GM21737 (cell line): ENCODE results near the gene FAT3.

Source experiments
- ATAC-seq: cut with Tn5 transposase; IDR thresholded peaks from one replicate; pipeline ENCODE4 v1.9.1; 2021; ENCODE audit warnings: mild to moderate bottlenecking, moderate library complexity; ENCODE audit not compliant: unreplicated experiment

The FAT3 gene

DNA sequence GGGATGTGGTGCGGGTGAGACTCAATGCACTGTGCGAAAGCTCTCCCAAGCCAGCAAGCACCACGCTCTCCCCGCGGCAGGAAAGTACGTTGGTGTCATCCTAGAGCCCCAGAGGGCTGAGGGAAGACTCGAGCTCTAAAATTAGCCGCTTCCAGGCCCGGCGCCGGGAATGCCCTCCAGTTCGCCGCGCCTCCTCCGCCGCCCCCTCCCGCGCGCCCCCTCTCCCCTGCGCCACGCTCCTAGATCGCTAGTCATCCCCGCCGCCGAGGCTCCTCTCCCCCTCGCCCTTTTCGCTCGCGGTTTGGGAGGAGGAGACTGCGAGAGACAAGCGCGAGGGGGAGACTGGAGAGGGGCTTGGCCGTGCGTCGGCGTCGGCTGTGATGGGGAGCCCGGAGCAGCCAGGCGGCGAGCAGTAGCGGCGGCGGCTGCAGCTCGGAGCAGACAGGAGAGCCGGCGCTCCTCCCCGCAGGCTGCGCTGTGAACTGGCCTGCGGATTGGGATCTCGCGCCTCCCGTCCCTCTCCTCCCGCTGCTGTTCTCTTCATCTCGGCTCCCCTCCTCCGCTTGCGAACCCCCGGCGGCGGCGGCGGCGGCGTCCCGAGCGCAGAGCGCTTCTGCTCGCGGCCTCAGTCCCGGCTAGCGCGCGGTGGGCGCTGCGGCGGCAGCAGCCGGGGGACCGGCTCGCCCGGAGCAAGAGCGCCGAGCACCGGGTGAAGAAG lies at the start of gene FAT3:
Gene FAT3, plus strand, starts transcription at position 412 of the 718 bp plus-strand sequence. CDS start 127,295 bp downstream, outside the sequence.
- ATAC-seq = no peak

GRCh38 chr11:92179017-92179670 lies 45.5 kb upstream of the FAT3 start:
- no peak for ATAC-seq

DNA sequence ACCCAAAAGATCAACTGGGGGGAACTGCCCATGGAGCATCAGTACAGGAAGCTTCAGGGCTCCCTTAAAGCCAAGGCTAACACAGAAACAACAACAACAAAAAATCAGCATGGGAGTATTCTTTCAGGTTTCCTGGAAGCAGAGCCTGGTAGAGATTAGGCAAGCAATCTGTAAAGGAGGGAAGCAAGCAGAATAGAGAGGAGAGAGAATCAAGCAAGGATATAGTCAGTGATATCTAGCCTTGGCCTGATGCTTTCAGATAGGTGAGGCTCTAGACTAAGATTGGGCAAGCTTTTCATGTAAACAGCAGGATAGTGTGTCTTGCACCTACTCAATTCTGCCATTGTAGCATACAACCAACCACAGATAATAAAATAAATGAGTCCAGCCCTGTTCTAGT lies 44.4 kb upstream of the FAT3 start:
- ATAC-seq = no peak

DNA sequence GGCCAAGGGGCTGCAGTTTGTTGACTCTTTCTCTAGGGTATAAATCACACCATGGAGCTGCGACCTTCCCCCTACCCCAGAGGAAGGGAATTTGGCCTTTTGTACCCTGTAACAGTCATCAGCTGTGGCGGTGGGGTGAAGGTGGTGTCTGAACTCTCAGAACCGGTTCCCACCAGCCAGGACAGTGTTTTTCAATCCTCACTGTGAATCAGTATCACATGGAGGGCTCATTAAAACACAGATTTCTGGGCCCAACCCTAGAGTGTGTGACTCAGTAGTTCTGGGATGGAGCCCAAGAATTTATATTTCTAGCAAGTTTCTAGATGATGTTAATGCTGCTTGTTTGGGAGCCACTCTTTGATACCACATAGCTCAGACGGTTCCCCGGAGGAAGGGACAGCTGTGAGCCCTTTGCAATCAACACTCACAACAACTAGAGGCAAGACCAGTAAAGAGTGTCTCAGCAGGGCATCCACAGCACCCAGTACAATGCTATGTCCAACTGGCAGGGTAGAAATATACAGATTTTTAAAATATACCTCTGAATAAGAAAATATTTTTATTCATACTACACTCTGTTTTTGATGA lies 43.9 kb upstream of the FAT3 start:
- ATAC-seq = no peak

GRCh38 chr11:92190535-92191206 lies 33.9 kb upstream of the FAT3 start:
- no peak for ATAC-seq

- ATAC-seq = no peak
Measured at GRCh38 chr11:92192141-92192540, 32.5 kb upstream of the FAT3 start.

DNA sequence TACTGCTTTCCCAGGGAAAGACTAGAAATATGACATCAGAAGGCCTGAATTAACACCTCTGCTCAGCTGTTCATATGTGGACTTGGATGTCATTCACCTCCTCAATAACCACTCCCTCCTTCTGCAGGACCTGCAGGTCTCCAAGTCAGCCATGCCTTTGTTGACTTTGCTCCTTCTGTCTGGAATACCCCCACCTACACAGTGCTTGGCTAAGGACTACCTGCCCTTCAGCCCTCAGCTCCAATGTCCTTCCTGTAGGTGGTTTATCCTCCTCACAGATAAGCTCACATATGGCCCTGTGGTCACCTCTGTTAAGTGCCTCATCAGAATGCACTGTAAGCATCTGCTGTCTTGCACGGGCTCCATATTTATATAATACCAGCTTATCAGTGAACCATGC lies 26.4 kb upstream of the FAT3 start:
- no peak for ATAC-seq

DNA sequence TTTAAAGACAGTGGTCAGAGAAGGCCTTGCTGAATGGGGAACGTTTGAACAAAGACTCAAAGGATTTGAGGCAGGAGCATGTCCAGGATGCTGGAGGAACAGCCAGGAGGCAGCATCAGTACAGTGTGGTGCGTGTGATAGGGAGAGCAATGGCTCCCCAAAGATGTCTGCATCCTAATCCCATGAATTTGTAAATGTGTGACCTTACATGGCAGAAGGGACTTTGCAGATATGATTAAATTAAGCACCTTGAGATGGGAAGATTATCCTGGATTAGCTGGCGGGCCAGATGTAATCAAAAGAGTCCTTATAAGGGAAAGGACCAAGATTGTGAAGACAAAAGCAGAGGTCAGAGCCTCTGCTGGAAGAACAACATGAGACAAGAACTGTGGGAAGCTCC lies 24.6 kb upstream of the FAT3 start:
- ATAC-seq = no peak

GRCh38 chr11:92204731-92205130 lies 19.9 kb upstream of the FAT3 start:
- ATAC-seq = no peak

DNA sequence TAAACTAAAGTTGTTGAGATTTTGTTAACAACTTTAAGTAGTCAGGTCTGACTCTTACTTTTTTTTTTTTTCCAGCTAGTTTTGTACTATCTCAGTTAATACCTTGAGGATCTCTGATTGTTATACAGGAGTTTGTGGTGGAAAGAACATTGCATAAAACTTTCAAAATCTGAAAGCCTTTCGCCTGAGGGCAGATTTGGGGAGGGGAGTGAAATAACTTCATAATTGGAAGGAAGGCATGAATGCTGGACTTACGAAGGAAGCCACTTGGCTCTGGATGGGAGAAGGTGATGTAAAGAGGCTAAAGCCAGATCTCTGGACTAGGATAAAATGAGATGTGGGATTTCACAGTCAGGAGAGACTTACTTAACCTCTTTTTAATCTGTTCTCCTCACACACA lies 18.2 kb upstream of the FAT3 start:
- ATAC-seq = no peak

GRCh38 chr11:92211576-92212167 lies 12.9 kb upstream of the FAT3 start:
- no peak for ATAC-seq

DNA sequence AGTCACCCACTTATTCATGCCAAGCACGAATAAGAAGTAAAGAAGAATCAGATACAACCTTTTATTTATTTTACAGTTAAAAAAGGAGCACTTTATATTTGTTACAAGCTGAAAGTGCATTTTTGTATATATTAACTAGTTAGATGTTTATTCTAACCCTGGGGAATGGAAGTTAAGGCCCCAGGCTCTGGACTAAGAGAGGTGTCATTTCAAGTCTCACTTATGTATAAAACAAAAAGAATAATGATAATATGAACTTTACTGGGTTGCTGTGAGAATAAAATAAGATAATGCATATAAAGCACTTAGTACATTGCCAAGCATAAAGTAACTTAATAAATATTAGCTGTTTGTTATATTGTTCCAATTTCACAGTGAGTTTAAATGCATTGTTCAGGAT lies 12.1 kb upstream of the FAT3 start:
- no peak for ATAC-seq

DNA sequence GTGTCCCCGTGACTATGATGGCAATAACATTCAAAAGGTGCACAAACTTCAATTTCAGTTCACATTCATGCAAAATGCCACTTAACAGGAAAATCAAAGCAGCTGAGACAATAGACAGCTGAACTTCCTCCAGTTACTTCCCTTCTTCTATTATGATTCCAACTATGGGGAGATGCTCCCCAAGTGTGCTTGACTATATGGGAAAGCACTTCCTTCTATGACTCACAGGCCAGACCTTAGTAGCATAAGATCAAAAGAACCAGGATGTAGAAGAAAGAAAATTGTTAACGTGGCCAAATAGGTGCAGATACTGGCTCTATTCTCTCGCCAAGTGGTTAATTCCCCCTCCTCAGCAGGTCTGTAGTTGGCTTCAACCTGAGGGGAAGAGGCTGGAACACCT lies 7.8 kb upstream of the FAT3 start:
- no peak for ATAC-seq

DNA sequence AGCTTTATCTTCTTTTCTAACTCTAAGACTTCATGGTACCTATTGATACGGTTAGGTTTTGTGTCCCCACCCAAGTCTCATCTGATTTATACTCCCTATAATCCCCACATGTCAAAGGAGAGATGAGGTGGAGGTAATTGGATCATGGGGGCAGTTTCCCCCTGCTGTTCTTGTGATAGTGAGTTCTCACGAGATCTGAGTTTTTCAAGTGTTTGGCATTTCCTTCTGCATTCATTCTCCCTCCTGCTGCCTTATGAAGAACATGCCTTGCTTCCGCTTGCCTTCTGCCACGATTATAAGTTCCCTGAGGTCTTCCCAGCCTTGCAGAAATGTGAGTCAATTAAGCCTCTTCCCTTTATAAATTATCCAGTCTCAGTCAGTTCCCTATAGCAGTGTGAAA lies 5.1 kb upstream of the FAT3 start:
- ATAC-seq = no peak

DNA sequence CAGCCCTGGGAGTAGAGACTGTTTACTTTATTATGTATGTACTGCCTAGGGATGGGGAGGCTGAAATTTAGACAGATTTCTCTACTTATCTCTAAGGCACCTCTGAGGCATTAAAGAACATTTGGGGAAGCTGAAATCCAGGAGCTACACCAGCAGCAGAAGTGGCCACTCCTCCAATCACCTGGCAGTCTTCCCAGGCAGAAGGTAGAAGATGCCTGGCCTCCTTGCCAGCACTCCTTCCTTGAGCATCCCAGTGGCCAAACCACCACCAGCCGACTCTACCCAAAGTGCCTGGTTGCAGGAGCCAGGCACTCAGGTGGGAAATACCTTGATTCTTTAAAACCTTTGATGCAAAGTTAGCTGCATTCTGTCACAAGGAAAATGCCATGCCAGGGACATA lies 1.9 kb upstream of the FAT3 start:
- ATAC-seq = no peak

GRCh38 chr11:92224054-92224406 lies 588 bp upstream of the FAT3 start:
- ATAC-seq = no peak

DNA sequence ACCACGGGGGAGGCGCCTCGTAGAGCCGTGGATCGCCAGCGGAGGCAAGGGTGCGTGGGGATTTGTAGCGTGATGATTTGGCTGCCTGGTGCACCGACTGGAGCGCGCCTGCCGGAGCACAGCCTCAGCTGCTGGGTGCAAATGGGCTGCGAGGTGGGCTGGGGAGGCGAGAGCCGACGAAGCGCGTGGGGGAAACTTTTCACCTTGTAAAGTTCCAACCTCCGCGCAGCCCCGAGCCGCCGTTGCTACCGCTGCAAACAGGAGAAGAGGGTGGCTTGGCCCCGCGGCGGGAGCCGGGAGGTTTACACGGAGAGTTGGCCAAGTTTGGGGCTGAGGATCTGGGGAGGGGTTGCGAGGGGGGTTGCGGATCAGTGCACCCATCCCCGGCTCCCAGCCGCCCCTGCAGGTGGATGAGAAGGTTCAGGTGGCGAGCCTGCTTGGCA lies 528 bp downstream of the FAT3 start:
- no peak for ATAC-seq

GRCh38 chr11:92225568-92226330 lies 1.1 kb downstream of the FAT3 start:
- ATAC-seq = no peak

DNA sequence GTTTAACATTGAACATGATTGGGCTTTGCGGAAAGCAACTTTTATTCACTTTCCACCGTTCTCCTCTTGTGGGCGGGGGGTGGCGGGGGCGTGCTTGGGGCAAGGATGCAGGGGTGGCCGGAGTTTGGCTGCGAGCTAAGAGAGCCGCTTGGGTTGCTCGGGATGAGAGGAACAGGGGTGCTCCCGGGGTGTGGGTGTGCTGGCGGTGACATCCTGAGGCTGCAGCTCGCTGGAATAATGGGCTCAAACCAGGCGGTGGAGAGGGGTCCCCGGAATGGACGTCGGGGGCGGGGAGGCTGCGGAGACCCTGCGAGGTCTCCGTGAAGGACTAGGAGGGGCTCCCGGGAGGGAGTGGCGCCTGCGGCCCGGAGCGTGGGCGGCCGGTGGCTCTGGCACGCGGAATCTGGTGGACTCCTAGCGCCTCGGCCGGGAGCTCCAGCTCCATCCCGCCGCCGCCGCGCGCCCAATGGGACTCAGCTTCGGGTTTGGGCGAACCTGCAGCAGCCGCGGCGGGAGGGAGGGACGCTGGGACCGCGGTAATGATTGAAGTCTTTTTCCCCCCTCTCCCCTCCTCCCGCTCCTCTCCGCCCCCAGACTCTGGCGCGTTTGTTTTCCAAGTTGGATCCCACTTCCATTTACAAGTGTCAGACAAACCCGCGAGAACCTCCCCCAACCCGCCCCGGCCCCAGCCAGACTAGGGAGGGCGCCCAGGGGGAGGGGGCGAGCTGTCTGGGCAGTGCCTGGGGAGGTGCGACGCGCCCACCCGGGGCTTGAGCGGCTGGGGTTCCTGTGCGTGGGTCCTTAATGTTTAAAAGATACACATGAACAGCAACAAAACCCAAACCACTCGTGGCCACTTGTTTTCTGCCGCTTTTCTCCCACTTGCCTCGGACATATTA lies 2.0 kb downstream of the FAT3 start:
- no peak for ATAC-seq
